Erythroblast (primary cell): ENCODE measurements around the gene ROM1.

Experiments
- GATA1 ChIP-seq: IDR thresholded peaks from 2 replicates; pipeline ENCODE4 v1.6.1; 2011; ENCODE audit warnings: low read depth, mild to moderate bottlenecking, control low read depth, low read length, moderate library complexity
- POLR2A ChIP-seq: IDR thresholded peaks from 2 replicates; pipeline ENCODE4 v1.6.1; 2011; ENCODE audit warnings: mild to moderate bottlenecking, low read length

DNA sequence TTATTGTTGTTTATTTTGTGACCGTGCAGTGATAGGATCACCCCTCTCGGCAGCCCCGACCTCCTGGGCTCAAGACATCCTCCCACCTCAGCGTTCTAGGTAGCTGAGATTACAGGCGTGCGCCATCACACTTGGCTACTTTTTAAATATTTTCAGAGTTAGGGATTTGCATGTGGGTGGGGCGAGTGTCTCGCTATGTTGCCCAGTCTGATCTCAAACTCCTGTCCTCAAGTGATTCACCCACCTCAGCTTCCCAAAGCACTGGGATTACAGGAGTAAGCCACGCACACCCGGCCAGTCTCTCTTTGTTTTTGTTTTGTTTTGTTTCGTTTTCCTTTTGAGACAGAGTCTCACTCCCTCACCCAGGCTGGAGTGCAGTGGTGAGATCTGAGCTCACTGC lies 41.2 kb downstream of the ROM1 start:
- TF ChIP-seq POLR2A (no peak), GATA1 (no peak)
